H7 (cell line): ENCODE measurements around the gene HS3ST4. TPM values are rescaled to one million over a fixed set of nuclear protein-coding genes. Genes with fewer than 3 reads are reported as not detected.

Source experiments
- DNase-seq: peaks from one replicate; pipeline ENCODE4 v3.0.0; 2012
- H3K27me3 ChIP-seq: 2 replicates; pipeline ENCODE4 v1.6.0; 2011; ENCODE audit warnings: mild to moderate bottlenecking, low read length; ENCODE audit not compliant: control insufficient read depth, insufficient read depth
- H3K36me3 ChIP-seq: replicated peaks from 2 replicates; pipeline ENCODE4 v1.5.1; 2011; ENCODE audit warnings: low read length; ENCODE audit not compliant: control insufficient read depth, insufficient read depth
- H3K4me3 ChIP-seq: 2 replicates; pipeline ENCODE4 v1.5.1; 2011; ENCODE audit warnings: low read depth, mild to moderate bottlenecking, control low read depth, low read length, moderate library complexity; ENCODE audit not compliant: insufficient read depth
- total RNA-seq: library from RNA; depleted of rRNA; stranded (reverse); fragments of >200 nt; shearing (Covaris generic); gene quantifications from 2 replicates; pipeline ENCODE4 v1.2.3, GENCODE V29; 2014

Gene HS3ST4
- total RNA-seq, 1 experiment from 2014 or later, result 1.9 TPM

DNA sequence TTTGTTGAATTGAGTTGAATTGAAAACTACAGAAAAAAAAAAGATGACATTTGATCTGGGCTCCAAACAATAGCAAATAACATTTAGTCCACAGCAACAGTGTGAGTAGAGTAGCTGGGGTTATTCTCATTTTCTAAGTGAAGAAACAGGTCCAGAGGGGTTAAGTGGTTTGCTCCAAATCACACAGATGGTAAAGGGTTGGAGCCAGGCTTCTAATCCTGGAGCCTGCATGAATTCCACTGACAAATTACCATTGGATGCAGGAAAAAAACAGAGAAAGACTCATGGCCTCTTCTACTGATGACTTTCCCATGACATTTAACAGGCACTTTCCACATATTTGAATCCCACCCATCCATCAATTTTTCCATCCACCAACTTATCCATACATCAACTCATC is 182.4 kb downstream of the HS3ST4 start:
- no peak overlapping the region for H3K4me3 ChIP-seq
- no peaks in the 10 kb centered on the region for H3K36me3 ChIP-seq
- DNase-seq, result no peak
- H3K27me3 ChIP-seq, result no peaks in the 10 kb centered on the region

DNA sequence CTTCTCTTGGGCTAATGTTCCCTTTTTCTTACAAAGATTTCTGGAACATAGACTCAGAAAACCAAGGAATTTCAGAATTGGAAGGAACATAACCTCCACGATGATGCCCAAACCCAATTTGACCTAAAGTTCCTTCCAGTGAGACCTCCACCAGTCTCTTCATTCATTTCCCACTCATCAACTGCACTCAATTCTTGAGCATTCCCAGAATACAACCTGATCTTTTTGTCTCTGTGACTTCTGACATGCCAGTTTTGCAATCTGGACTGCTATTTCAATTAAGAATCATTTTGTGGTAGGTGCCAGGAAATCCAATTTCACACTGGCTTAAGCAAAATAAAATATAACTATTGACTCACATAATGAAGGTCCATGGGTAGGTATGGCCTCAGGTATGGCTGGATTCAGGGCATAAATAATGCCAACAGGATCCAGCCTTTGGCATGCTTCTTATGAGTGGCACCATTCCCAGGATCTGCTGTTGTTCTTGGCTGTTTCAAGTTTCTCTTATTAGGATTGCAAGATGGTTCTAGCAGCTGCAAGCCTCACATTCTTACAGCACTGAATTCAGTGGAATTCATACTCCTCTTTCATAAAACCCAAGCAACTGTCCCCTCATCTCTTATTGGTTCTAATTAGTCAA is 184.3 kb downstream of the HS3ST4 start:
- Histone ChIP-seq H3K4me3 (no peak overlapping the region), H3K36me3 (no peaks in the 10 kb centered on the region), H3K27me3 (no peaks in the 10 kb centered on the region)
- no peak for DNase-seq

DNA sequence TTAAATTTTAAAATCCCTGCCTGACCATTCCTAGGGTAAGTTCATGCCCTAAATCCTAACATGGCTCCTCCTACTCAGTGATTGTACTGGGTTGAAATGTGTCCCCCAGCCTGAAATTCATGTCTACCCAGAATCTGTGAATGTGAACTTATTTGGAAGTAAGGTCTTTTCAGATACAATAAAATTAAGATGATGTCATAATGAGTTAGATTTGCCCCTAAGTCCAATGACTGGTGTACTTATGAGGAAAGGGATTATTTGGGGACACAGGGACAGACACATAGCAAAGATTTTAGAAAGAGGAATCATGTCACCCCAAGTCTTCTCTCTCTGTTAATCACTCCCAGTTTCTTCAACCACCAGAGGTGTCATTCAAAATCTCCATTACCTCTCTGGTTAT is 185.3 kb downstream of the HS3ST4 start:
- Histone ChIP-seq H3K27me3 (no peaks in the 10 kb centered on the region), H3K36me3 (no peaks in the 10 kb centered on the region), H3K4me3 (no peak overlapping the region)
- no peak for DNase-seq

DNA sequence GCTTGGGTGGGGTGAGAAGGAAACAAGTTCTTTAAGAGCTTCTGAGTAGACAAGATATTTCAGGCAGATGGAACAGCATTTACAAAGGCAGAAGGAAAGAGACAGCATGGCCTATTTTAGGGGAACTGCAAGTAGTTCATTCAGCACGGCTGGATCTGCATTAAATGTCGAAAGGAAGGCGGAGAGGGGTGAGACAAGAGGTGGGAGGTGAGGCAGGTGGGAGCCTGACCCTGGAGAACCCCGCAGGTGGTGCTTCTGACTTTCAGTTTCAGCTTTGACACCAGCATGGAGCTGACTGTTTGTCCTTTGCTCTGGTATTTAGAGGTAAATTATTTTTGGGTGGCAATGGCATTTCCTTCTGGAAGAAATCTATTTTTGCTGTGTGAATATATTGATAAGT is 194.8 kb downstream of the HS3ST4 start:
- no peak for DNase-seq
- Histone ChIP-seq H3K36me3 (no peaks in the 10 kb centered on the region), H3K4me3 (no peak overlapping the region), H3K27me3 (no peaks in the 10 kb centered on the region)

DNA sequence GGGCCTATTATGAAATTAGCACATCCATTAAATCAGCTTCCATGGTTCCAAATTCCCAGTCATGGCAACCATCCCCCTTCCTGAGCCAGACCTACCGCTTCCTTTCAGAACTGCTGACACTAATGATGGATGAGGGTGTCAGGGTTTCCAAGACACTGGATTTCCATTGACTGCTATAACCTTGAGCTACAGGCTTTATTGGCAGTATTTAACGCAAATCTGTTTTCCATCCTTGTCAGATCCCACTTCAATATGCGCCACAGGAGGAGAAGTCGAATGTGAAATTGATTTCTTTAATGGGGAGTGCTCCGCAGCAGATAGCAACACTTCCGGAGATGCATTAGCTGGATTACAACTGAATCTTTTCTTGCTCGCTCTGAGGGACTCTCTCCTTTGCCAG is 197.1 kb downstream of the HS3ST4 start:
- Histone ChIP-seq H3K36me3 (no peaks in the 10 kb centered on the region), H3K27me3 (no peaks in the 10 kb centered on the region), H3K4me3 (no peak overlapping the region)
- DNase-seq, result no peak

DNA sequence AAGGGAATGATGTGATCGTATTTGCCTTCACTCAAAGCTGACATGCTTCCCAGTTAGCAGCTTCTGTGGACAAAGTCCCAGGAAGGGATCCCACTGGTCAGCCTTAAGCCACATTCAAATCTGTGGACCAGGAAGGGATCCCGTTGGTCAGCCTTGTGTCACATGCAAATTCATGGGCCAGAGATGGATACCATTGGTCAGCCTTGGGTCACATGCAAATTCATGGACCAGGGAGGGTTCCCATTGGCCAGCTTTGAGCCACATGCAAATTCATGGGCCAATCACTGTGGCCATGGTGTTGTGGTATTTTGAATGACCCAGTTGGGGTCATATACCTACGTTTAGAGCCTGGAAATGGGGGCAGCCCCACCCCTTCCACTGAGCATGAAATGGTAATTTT is 201.6 kb downstream of the HS3ST4 start:
- no peaks in the 10 kb centered on the region for H3K36me3 ChIP-seq
- H3K4me3 ChIP-seq, result no peak overlapping the region
- no peaks in the 10 kb centered on the region for H3K27me3 ChIP-seq
- DNase-seq, result no peak

DNA sequence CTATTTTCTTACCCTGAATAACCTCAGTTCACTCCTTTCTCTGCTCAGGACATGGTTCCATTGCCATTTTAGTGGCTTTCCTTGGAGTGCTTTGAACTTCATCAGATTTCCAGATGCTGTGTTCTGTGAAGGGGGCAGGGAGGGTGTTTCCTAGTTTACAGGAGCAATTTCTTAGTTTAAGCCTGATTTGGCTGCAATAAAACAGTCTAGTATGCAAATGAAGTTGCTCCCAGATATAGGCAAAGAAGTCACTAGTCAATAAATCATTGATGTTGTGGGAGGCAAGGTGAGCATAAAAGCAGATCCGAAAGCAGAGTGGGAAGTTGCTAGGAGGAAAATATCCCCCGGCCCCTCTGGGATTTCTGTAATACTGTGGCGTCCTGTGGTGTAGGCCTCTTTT is 202.3 kb downstream of the HS3ST4 start:
- no peak for DNase-seq
- H3K27me3 ChIP-seq, result no peaks in the 10 kb centered on the region

DNA sequence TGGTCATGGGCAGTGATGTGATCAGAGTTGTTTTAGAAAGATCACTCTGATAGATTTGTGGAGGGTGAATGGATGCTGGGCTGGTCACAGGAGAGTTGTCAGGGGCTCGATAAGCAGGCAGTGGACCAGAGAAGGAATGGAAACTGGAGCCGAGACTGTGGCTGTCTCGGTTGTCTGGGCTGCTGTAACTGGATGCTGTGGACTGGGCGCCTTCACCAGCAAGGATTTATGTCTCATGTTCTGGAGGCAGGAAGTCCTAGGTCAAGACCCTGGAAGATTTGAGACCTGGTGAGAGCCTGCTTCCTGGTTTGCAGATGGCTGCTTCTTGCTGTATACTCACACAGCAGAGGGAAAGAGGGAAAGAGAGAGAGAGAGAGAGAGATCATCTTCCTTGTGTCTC is 203.6 kb downstream of the HS3ST4 start:
- no peak for DNase-seq
- Histone ChIP-seq H3K36me3 (no peaks in the 10 kb centered on the region), H3K4me3 (no peak overlapping the region), H3K27me3 (no peaks in the 10 kb centered on the region)

More for the DNA sequence above, 202.3 kb downstream of the HS3ST4 start:
- Histone ChIP-seq H3K36me3 (no peaks in the 10 kb centered on the region), H3K4me3 (no peak overlapping the region)

DNA sequence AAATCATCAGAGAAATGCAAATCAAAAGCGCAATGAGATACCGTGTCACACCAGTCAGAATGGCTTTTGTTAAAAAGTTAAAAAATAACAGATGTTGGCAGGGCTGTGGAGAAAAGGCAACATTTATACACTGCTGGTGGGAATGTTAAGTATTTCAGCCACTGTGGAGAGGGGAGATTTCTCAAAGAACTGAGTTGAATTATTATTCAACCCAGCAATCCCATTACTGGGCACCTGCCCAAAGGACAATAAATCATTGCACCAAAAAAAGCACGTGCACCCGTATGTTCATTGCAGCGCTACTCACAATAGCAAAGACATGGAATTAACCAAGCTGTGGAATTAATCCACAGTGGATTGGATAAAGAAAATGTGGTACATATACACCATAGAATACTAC is 204.7 kb downstream of the HS3ST4 start:
- no peak for DNase-seq
- H3K27me3 ChIP-seq, result no peaks in the 10 kb centered on the region
- H3K4me3 ChIP-seq, result no peak overlapping the region
- no peaks in the 10 kb centered on the region for H3K36me3 ChIP-seq

DNA sequence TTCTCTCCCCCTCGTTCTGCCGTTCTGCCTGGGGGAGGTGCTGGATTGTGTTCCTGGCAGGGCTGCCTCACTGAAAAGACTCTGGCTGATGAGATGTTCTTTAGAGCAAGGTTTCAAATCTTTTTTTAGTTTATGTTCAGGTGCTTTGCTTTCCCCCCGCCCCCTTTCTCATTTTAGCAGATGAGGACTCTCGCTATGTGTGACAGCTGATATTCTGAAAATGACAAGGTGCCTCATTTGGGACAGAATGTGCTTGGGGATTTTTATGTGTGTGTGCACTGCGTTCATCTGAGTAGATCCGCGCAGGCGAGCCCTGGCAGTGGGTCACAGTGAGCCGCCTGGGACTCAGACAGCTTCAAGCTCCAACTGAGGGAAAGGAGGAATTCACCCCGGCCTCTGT is 205.9 kb downstream of the HS3ST4 start:
- no peak for DNase-seq
- Histone ChIP-seq H3K27me3 (no peaks in the 10 kb centered on the region), H3K4me3 (no peak overlapping the region), H3K36me3 (no peaks in the 10 kb centered on the region)

DNA sequence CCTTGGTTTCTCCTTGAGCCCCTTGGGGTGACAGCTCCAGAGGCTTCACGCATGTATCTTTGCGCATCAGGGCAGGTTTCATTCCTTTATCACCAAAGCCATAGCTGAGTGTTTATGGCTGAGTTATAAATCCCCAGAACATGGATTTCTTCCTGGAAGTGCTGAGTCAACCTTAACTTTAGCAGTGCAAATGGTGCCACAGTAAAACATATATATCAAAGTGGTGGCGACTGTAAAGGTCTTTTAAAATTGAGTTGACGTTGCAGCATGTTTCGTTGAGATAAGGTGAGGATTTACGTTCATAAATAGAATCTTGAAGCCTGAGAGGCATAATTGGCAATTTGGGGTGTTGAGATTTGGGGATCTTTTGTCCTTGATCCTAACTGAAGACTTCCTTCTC is 214.1 kb downstream of the HS3ST4 start:
- H3K36me3 ChIP-seq, result no peaks in the 10 kb centered on the region
- no peaks in the 10 kb centered on the region for H3K27me3 ChIP-seq
- no peak for DNase-seq
- H3K4me3 ChIP-seq, result no peak overlapping the region

DNA sequence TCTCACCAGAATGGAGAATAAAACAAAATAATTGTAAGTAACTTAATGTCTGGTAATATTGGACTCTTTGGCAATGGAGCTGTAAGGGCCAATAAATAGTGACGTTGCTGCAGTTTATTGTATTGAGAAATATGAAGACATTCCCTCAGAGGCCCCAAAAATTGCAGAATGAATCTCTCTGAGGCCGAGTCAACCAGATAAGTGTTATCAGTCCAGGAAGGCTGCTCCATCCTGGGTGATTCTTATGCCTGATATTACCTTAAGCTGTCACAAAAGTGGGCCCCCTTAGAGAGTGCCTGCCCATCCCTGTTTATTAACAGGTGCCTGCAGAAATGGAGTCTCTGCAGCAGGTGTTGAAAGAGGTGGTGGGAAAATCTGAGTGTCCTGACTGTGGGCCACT is 219.2 kb downstream of the HS3ST4 start:
- Histone ChIP-seq H3K36me3 (no peaks in the 10 kb centered on the region), H3K27me3 (no peaks in the 10 kb centered on the region), H3K4me3 (no peak overlapping the region)
- no peak for DNase-seq

DNA sequence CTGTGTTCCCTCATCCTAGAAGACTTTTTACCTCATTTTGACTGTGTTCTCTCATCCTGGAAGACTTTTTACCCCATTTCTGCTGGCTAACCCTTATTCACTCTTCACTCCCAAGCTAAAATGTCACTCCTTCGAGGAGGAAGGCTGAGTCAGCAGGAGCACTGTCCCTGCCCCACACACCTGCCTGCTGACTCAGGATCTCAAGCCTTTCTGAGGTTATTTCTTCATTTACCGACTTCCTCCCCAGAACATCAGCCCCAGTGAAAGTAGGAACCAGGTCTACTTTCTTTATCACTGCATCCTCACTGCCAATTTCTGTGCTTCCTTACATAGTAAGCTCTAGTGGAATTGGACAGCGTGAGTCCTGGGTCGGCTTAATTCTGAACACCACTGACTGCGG is 220.6 kb downstream of the HS3ST4 start:
- Histone ChIP-seq H3K4me3 (no peak overlapping the region), H3K36me3 (no peaks in the 10 kb centered on the region), H3K27me3 (no peaks in the 10 kb centered on the region)
- DNase-seq, result no peak

DNA sequence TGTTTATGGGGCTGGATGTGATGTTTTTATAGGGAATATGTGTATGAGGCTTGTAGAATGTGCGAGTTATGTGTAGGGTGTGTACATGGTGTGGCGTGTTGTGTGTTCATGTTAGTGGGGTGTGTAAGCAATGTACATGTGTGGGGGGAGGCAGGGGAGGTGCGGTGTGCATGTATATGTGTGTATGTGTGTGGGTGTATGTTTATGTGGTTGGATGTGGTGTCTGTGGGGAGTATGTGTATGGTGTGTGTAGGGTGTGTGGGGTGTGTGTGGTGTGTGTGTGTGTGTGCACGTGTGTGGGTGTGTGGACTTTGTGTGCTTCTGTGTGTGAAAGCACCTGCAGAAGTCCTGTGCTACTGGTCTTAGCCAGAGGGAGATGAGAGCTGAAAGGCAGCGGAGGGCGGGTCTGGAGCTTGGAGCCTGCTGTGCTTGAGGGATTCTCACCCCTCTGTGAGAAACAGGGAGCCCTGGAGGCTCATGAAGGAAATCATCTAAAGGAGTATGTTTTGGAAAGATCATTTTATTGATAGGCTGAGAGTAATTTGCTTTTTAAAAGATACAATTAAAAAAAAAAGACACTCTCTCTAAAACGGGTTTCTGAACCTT is 222.7 kb downstream of the HS3ST4 start:
- Histone ChIP-seq H3K27me3 (no peaks in the 10 kb centered on the region), H3K36me3 (no peaks in the 10 kb centered on the region), H3K4me3 (no peak overlapping the region)
- peak; percentile 20 for DNase-seq

DNA sequence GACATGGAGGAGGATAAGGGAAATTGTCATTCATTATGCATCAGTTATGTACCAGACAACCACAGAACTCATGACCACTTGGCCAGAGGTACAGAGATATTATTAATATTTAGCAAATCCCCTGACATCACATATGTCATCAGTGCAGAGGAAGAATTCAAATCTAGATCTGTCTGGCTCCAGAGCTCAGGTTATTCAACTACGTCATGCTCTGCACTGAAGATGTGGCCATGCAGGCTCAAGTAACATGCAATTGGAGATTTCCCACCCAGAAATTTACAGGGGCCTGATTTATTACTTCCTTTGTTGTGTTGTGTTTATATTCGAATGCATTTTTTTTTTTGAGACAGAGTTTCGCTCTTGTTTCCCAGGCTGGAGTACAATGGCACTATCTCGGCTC is 224.3 kb downstream of the HS3ST4 start:
- Histone ChIP-seq H3K4me3 (no peak overlapping the region), H3K36me3 (no peaks in the 10 kb centered on the region), H3K27me3 (no peaks in the 10 kb centered on the region)
- no peak for DNase-seq

DNA sequence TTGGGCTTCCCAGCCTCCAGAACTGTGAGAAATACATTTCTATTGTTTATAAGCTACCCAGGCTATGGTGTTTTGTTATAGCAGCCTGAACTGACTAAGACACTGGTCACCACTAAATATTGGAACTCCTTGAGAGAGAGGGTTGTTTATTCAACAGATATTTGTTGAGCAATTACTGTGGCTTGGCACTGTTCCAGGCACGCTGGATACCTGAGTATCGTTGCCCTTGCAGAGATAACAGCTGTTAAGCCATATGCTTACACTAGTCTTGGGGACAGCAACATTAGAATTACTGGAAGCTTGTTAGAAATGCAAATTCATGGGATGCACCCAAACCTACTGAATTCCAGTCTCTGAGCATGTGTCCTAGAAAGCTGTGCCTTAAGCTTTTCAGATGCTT is 230.7 kb downstream of the HS3ST4 start:
- no peak for DNase-seq
- H3K27me3 ChIP-seq, result no peaks in the 10 kb centered on the region
- H3K4me3 ChIP-seq, result no peak overlapping the region
- no peaks in the 10 kb centered on the region for H3K36me3 ChIP-seq
